PFSK-1 (cell line): Measurements from ENCODE around the gene RNF149.

Experiments used
- POLR2AphosphoS5 ChIP-seq: IDR thresholded peaks from 2 replicates; pipeline ENCODE4 v1.6.1; 2012; ENCODE audit warnings: low read depth, mild to moderate bottlenecking, control low read depth, low read length, moderate library complexity
- TAF1 ChIP-seq: IDR thresholded peaks from 2 replicates; pipeline ENCODE4 v1.6.1; 2012; ENCODE audit warnings: low read length, control low read depth, borderline replicate concordance; ENCODE audit not compliant: insufficient read depth
- TF ChIP-seq, protein P1 (sequence below), 2 experiments: IDR thresholded peaks; 2 replicates each; pipeline versions ENCODE4 v1.6.1 to v1.8.0; 2011 to 2012; ENCODE audit warnings: low read depth in 2 of 2, low read length in 2 of 2, control low read depth in 1 of 2, inconsistent platforms in 1 of 2, mild to moderate bottlenecking in 1 of 2, moderate library complexity in 1 of 2; ENCODE audit not compliant: insufficient read depth in 1 of 2

DNA sequence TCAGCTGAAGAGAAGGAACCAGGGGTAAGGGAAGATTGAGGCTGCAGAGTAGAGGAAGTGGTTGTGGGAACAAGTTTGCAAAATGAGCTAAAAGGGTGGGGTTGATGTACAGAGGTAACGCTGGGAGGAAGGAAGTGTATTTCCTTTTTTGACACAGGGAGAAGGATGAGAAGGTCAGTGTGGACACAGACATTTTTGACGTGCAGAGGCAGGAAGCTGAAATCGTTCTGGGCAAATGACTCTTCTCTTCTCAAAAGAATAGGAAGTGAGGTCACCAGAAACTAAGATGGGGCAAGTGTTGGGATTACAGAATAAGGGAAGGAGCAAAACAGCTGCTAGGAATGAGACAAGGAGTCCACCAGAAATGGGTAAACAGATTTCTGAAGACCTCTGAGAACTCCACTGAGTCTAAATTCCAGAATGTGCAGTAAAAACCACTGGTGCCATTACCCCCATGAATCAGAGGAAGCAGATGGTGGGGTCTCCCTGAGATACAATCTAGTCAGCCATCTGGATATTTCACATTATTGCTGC is 20.0 kb upstream of the RNF149 start:
- TF ChIP-seq, protein P1, sequence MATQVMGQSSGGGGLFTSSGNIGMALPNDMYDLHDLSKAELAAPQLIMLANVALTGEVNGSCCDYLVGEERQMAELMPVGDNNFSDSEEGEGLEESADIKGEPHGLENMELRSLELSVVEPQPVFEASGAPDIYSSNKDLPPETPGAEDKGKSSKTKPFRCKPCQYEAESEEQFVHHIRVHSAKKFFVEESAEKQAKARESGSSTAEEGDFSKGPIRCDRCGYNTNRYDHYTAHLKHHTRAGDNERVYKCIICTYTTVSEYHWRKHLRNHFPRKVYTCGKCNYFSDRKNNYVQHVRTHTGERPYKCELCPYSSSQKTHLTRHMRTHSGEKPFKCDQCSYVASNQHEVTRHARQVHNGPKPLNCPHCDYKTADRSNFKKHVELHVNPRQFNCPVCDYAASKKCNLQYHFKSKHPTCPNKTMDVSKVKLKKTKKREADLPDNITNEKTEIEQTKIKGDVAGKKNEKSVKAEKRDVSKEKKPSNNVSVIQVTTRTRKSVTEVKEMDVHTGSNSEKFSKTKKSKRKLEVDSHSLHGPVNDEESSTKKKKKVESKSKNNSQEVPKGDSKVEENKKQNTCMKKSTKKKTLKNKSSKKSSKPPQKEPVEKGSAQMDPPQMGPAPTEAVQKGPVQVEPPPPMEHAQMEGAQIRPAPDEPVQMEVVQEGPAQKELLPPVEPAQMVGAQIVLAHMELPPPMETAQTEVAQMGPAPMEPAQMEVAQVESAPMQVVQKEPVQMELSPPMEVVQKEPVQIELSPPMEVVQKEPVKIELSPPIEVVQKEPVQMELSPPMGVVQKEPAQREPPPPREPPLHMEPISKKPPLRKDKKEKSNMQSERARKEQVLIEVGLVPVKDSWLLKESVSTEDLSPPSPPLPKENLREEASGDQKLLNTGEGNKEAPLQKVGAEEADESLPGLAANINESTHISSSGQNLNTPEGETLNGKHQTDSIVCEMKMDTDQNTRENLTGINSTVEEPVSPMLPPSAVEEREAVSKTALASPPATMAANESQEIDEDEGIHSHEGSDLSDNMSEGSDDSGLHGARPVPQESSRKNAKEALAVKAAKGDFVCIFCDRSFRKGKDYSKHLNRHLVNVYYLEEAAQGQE (IDR thresholded peaks at IDR 0.05; ENCODE audit: insufficient read depth in 1 of 2, low read depth in 2 of 2, low read length in 2 of 2), result no peak
- TF ChIP-seq TAF1 (no peak), POLR2AphosphoS5 (no peak)
